GM19397 (cell line): ENCODE measurements around the gene LDHA.
A peak's percentile ranks its signal among the peaks of the same experiment; 100 is the strongest.
"Not testable (repeated sequence)": the region's sequence is repeated elsewhere in the genome, so short reads cannot be mapped to it uniquely, and the experiment has no call there.

Experiments used
- ATAC-seq: cut with Tn5 transposase; IDR thresholded peaks from one replicate; pipeline ENCODE4 v1.9.1; 2021; ENCODE audit warnings: mild to moderate bottlenecking, moderate library complexity; ENCODE audit not compliant: unreplicated experiment

The LDHA gene

DNA sequence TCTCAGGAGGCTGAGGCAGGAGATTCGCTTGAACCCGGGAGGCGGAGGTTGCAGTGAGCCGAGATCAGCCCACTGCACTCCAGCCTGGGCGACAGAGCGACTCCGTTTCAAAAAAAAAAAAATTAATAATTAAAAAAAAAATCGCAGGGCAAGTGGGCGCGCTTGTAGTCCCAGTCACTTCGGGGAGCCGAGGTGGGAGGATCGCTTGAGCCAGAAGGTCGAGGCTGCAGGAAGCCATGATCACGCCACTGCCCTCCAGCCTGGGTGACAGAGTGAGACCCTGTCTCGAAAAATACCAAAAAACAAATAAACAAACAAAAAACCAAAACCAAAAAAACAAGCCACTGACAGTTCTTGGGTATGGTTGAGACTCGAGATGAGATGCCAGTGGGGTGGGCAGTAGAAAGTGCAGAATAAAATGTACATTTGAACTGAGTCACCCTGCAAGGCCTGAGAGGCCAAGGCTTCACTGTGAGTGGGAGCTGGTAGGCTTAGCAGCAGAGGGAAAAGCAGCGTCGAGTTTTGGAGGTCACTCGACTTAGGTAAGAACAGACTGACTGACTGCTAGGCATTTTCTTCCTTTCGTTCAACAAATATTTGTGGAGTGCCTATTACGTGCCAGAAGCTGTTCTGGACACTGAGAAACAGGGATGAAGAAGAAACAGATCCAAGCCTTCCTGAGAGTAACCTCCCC lies 635 bp upstream of the LDHA start:
- ATAC-seq = no peak

GRCh38 chr11:18394928-18395734 lies 768 bp downstream of the LDHA start:
- ATAC-seq = no peak

GRCh38 chr11:18395735-18396504 lies 1.6 kb downstream of the LDHA start:
- ATAC-seq = peak; percentile 70

DNA sequence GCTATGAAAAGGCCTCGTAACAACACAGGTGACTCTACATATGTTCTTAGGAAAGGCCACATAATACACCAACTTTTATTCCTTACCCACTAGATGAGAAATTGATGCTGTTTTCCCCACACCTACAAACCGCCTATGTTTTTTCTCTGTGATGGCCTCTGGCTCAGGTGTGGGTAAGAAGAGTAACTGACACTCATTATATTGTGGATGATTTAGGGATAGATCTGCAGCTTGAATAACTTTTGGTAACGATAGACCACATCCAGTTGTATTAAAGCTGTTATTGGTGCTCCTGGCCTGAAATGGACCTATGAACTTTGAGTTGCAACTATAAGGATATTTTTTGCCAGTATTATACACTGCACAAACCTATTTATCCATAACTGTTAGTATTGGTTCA lies 3.6 kb downstream of the LDHA start:
- ATAC-seq = no peak

DNA sequence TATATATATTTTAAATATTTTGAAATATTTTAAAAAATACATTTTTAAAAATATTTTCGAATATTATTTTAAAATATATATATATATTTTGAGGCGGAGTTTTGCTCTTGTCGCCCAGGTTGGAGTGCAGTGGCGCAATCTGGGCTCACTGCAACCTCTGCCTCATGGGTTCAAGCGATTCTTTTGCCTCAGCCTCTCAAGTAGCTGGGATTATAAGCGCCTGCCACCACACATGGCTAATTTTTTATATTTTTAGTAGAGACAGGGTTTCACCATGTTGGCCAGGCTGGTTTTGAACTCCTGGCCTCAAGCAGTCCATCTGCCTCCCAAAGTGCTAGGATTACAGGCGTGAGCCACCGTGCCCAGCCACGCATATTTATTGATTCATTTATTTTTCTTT lies 6.7 kb downstream of the LDHA start:
- ATAC-seq = not testable (repeated sequence)

GRCh38 chr11:18404062-18404461 lies 9.7 kb downstream of the LDHA start:
- no peak for ATAC-seq

GRCh38 chr11:18407400-18407799 lies 13.0 kb downstream of the LDHA start:
- ATAC-seq = not testable (repeated sequence)

DNA sequence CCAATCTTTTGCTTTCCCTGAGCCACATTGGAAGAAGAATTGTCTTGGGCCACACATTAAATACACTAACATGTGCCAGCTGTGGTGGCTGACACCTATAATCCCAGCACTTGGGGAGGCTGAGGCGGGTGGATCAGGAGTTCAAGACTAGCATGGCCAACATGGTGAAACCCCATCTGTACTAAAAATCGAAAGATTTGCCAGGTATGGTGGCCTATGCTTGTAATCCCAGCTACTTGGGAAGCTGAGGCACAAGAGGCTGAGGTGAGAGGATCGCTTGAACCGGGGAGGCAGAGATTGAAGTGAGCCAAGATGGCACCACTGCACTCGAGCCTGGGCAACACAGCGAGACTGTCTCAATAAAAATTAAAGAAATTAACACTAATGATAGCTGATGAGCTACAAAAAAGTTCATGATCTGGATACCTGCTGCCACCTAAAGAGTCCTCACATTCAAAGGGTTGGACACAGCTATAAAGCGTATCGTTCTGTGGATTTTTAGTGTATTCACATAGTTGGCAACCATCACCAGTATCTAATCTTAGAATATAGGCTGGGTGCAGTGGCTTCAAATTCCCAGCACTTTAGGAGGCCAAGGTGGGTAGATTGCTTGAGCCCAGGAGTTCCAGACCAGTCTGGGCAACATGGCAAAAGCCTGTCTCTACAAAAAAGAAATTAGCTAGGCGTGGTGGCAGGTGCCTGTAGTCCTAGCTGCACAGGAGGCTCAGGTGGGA lies 14.4 kb downstream of the LDHA start:
- ATAC-seq = no peak

- no peak for ATAC-seq
Measured at GRCh38 chr11:18416459-18416858, 22.1 kb downstream of the LDHA start.

GRCh38 chr11:18419040-18419439 lies 24.7 kb downstream of the LDHA start:
- no peak for ATAC-seq

DNA sequence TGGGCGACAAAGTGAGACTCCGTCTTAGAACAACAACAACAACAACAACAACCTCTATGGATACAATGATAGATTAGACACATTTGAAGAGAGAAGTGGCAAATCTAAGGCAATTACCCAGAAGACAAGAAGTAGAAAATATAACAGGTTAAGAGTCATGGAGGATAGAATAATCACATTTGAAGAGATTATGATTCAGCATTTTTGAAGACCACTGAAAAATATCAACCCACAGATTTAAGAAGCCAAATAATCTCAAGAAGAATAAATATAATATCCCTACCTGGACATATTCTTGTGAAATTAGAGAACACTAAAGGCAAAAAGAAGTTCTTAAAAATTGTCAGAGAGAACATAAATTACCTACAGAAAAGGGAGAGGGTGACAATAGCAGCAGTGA lies 25.7 kb downstream of the LDHA start:
- ATAC-seq = no peak

DNA sequence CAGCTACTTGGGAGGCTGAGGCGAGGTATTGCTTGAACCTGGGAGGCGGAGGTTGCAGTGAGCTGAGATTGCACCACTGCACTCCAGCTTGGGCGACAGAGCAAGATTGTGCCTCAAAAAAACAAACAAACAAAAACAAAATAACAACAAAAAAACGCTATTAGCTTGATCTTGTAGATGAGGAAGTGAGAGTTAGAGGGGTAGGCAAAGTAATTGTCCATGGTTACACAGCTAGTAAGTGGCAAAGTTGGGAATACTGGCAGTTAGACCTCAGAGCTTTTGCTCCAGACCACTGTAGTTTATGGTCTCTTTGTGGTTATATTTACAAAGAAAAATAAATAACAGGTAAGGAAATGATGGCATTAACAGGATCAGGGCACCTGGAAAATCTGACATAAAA lies 32.9 kb downstream of the LDHA start:
- no peak for ATAC-seq

- no peak for ATAC-seq
Measured at GRCh38 chr11:18429332-18429731, 35.0 kb downstream of the LDHA start.

GRCh38 chr11:18438691-18439090 lies 44.3 kb downstream of the LDHA start:
- ATAC-seq = no peak

GRCh38 chr11:18449251-18449650 lies 54.9 kb downstream of the LDHA start:
- ATAC-seq = no peak

GRCh38 chr11:18452927-18453326 lies 58.6 kb downstream of the LDHA start:
- no peak for ATAC-seq

GRCh38 chr11:18455686-18456372 lies 61.5 kb downstream of the LDHA start, which contains the start of gene LDHAL6A:
LDHAL6A (plus strand) TSS chr11:18455856; CDS start chr11:18456681, 825 bp downstream.
- ATAC-seq = no peak

DNA sequence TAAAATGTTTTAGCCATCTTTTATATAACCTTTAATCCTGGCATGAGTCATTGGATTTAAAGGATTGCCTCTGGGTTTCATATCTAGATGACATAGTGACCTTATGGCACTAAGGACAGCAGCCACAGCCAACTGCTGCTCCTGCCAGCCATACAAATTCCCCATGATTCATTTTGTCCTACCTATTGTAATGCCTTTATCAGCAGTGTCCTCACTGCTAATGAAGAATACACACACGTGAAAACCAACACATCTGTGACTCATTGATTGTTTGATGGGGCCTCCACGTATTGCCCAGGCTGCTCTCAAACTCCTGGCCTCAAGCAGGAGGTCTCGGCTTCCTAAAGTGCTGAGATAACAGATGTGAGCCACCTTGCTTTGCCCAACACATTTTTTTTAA lies 63.1 kb downstream of the LDHA start:
- ATAC-seq = no peak
